Transverse colon (tissue), 4 donors: ENCODE measurements around the gene DAND5. TPM values are rescaled to one million over a fixed set of nuclear protein-coding genes. Genes with fewer than 3 reads are reported as not detected.
"Not testable (repeated sequence)": the region's sequence is repeated elsewhere in the genome, so short reads cannot be mapped to it uniquely, and the experiment has no call there.

ENCODE experiments used
- DNase-seq: peaks from one replicate; pipeline ENCODE4 v3.0.0-alpha.2; 2019
- H3K27ac ChIP-seq, 4 donors: fragments of 200-600 bp; sonication (generic); 2 replicates each; pipeline ENCODE4 v1.5.1; 2016 to 2018; ENCODE audit warnings: inconsistent platforms in 4 of 4
- H3K27me3 ChIP-seq: fragments of 200-600 bp; sonication (generic); 2 replicates; pipeline ENCODE4 v1.5.1; 2017; ENCODE audit warnings: inconsistent platforms
- H3K36me3 ChIP-seq, 4 donors: fragments of 200-600 bp; sonication (generic); 2 replicates each; pipeline ENCODE4 v1.5.1; 2017 to 2019; ENCODE audit warnings: inconsistent platforms in 4 of 4
- H3K4me1 ChIP-seq, 4 donors: fragments of 200-600 bp; sonication (generic); 2 replicates each; pipeline ENCODE4 v1.5.1; 2017 to 2020; ENCODE audit warnings: inconsistent platforms in 4 of 4
- H3K4me3 ChIP-seq, 4 donors: fragments of 200-600 bp; sonication (generic); 1 replicate in 1 of 4; 2 replicates in 3 of 4; pipeline versions ENCODE4 v1.5.1 to v1.6.1; 2017 to 2019; ENCODE audit warnings: inconsistent platforms in 4 of 4
- H3K9me3 ChIP-seq, 2 donors: fragments of 200-600 bp; sonication (generic); 2 replicates each; pipeline ENCODE4 v1.5.1; 2017 to 2019; ENCODE audit warnings: inconsistent platforms in 2 of 2
- CTCF ChIP-seq, 5 experiments: fragments of 200-600 bp in 3 of 5; fragments of 450-650 bp in 2 of 5; sonication (generic) in 3 of 5; IDR thresholded peaks; 1 replicate in 2 of 5; 2 replicates in 3 of 5; pipeline ENCODE4 v1.5.1; 2016 to 2017; ENCODE audit warnings: antibody characterized with exemption in 5 of 5, inconsistent platforms in 3 of 5, mild to moderate bottlenecking in 2 of 5, moderate library complexity in 1 of 5
- EP300 ChIP-seq: sonication (generic); formaldehyde crosslinking; IDR thresholded peaks from one replicate; pipeline ENCODE4 v1.6.1; 2017; ENCODE audit warnings: antibody characterized with exemption, low read depth
- POLR2A ChIP-seq: fragments of 450-650 bp; IDR thresholded peaks from one replicate; pipeline ENCODE4 v1.6.1; 2016; ENCODE audit warnings: antibody characterized with exemption, mild to moderate bottlenecking, moderate library complexity
- POLR2AphosphoS5 ChIP-seq, 3 donors: sonication (generic); formaldehyde crosslinking; IDR thresholded peaks; one replicate each; pipeline ENCODE4 v1.6.1; 2016; ENCODE audit warnings: antibody characterized with exemption in 3 of 3
- WGBS, 2 donors: methylation state at CpG; one replicate each; pipeline ENCODE4 v1.1.5; 2018; ENCODE audit warnings: low coverage in 1 of 2; 5-methylcytosine and 5-hydroxymethylcytosine counted together
- in situ Hi-C, 4 donors: fragments of 200-750 bp; cut with MboI; loops; one replicate each; pipeline versions ENCODE4 v1.15.0 to v1.15.1; 2017; ENCODE audit warnings: low sequenced_read_pairs in 3 of 4, low pct_ligation_motif_present in 1 of 4, low pct_unique_long_range_greater_than_20kb in 1 of 4
- intact Hi-C: fragments of 100-400 bp; cut with DNase I; formaldehyde crosslinking; loops from one replicate; pipeline ENCODE4 v1.15.1; 2023; ENCODE audit warnings: low total_unique reads
- total RNA-seq, 4 donors: library from RNA; depleted of rRNA; stranded (reverse); fragments of >200 nt; gene quantifications; one replicate each; pipeline ENCODE4 v1.1.0, GENCODE V29; 2016

The DAND5 gene
- total RNA-seq, 4 donors from 2014 or later, result 0.27 to 0.32 TPM; not detected in 2

GRCh38 chr19:12955996-12956395, 13.4 kb upstream of the DAND5 start:
- TF ChIP-seq POLR2A (no peak), EP300 (no peak), POLR2AphosphoS5 (IDR thresholded peaks at IDR 0.05) (no peak), CTCF (IDR thresholded peaks at IDR 0.05) (no peak)
- Histone ChIP-seq H3K4me1 (peaks cover 0 to 48% (median 30%) of the 10 kb centered on the region in 4 donors), H3K9me3 (no peaks in the 10 kb centered on the region), H3K36me3 (peaks cover 0 to 8% (median 1%) of the 10 kb centered on the region in 4 donors), H3K27me3 (no peaks in the 10 kb centered on the region), H3K27ac (peak overlapping the region; percentile 88 to 95 (median 93)), H3K4me3 (peak overlapping the region in 3 of 4 donors; percentile 82 to 92 (median 85))
- no peak for DNase-seq
- intact Hi-C loops (no loop called here), in situ Hi-C loops (loop anchor here in 1 of 4 donors (25.0 kb wide), 1 partner anchor 306 kb away; no protein-coding TSS in a partner anchor)
- 57 to 67% methylated on average over 3 to 12 of the region's 12 CpGs for WGBS, 2 donors

- Histone ChIP-seq H3K4me3 (peak within 1 kb of the TSS; percentile 82 to 93 (median 88)), H3K27me3 (no peaks in the 10 kb centered on the region), H3K27ac (peak within 1 kb of the TSS; percentile 88 to 95 (median 93)), H3K9me3 (no peaks in the 10 kb centered on the region), H3K36me3 (peaks cover 0 to 8% (median 1%) of the 10 kb centered on the region in 4 donors), H3K4me1 (peaks cover 0 to 48% (median 30%) of the 10 kb centered on the region in 4 donors)
- intact Hi-C loops (no loop called here), in situ Hi-C loops (loop anchor here in 1 of 4 donors (25.0 kb wide), 1 partner anchor 306 kb away; no protein-coding TSS in a partner anchor)
- 0 to 3% methylated on average over 11 to 74 of the region's 84 CpGs for WGBS, 2 donors
- DNase-seq, result peak; percentile 84
- peak; percentile 58 to 82 (median 74) for TF ChIP-seq POLR2AphosphoS5 (IDR thresholded peaks at IDR 0.05)
- peak; percentile 73 for TF ChIP-seq POLR2A
- TF ChIP-seq EP300, result no peak
- TF ChIP-seq CTCF (IDR thresholded peaks at IDR 0.05), result no peak
Observed at GRCh38 chr19:12956446-12957388, 12.7 kb upstream of the DAND5 start, which contains the start of gene GADD45GIP1. TSS of gene GADD45GIP1 (minus strand) at chr19:12957223. CDS start at chr19:12957212, 11 bp downstream.

- H3K27me3 ChIP-seq, intact Hi-C loops, DNase-seq, H3K9me3 ChIP-seq, H3K36me3 ChIP-seq: not testable (repeated sequence)
- Histone ChIP-seq H3K27ac (peak overlapping the region; percentile 88 to 95 (median 93)), H3K4me1 (peaks cover 0 to 46% (median 30%) of the 10 kb centered on the region in 4 donors), H3K4me3 (peak overlapping the region; percentile 82 to 93 (median 88))
- 18 to 31% methylated on average over 16 to 28 of the region's 31 CpGs for WGBS, 2 donors
- in situ Hi-C loops, result loop anchor here in 1 of 4 donors (25.0 kb wide), 1 partner anchor 305 kb away; no protein-coding TSS in a partner anchor
- TF ChIP-seq POLR2A, result peak; percentile 42
Observed at GRCh38 chr19:12957389-12957952, 11.9 kb upstream of the DAND5 start.

DNA sequence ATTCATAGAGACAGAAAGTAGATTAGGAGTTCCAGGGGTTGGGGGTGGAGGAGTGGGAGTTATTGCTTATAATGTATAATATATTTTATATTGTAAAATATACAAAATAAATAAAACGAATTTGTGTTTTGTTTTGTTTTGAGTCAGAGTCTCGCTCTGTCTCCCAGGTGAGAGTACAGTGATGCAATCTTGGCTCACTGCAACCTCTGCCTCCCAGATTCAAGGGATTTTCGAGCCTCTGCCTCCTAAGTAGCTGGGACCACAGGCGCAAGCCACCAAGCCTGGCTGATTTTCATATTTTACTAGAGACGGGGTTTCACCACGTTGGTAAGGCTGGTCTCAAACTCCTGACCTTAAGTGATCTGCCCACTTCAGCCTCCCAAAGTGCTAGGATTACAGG, 9.9 kb upstream of the DAND5 start:
- H3K9me3 ChIP-seq, result no peaks in the 10 kb centered on the region
- no peak for DNase-seq
- no peaks in the 10 kb centered on the region for H3K27me3 ChIP-seq
- TF ChIP-seq POLR2AphosphoS5 (IDR thresholded peaks at IDR 0.05), result no peak
- TF ChIP-seq POLR2A, result no peak
- 46 to 65% methylated on average over 6 of the region's 6 CpGs for WGBS, 2 donors
- no peaks in the 10 kb centered on the region for H3K36me3 ChIP-seq
- peaks cover 0 to 25% (median 22%) of the 10 kb centered on the region in 4 donors for H3K4me1 ChIP-seq
- no peak overlapping the region for H3K4me3 ChIP-seq
- in situ Hi-C loops (loop anchor here in 1 of 4 donors (25.0 kb wide), 1 partner anchor 303 kb away; no protein-coding TSS in a partner anchor), intact Hi-C loops (no loop called here)
- no peak overlapping the region for H3K27ac ChIP-seq
